ENCODE data around the gene CPD.

CPD gene

DNA sequence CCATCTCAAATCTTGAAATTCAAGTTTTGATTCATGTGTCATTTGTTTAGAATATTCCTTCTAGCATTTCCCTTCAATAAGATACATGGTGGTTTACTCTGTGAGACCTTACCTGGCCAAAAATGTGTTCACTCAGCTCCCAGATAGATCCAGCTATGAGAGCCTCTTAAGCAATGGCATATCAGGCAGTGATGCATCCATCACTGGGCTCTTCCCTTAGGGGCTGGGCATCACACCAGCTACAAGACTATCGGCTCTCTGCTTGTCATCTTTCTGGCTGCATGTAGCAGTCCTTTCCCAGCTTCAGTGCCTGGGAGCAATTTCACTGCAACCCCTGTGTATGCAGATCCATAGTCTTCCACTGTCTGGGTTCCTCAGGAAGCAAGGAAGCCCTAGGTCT, 139.1 kb downstream of the CPD start:
- no peak for DNase-seq (ENCODE audit: low read depth, low spot score)
- CTCF ChIA-PET, result interaction anchor here (1.1 kb wide), 1 partner anchor 8 kb away, joined by 3 read pairs; no protein-coding TSS in a partner anchor
- POLR2A ChIA-PET, result no interaction called here
- H3K4me3 ChIP-seq (ENCODE audit: low read depth, low read length), result no peak overlapping the region
- TF ChIP-seq, protein P1, sequence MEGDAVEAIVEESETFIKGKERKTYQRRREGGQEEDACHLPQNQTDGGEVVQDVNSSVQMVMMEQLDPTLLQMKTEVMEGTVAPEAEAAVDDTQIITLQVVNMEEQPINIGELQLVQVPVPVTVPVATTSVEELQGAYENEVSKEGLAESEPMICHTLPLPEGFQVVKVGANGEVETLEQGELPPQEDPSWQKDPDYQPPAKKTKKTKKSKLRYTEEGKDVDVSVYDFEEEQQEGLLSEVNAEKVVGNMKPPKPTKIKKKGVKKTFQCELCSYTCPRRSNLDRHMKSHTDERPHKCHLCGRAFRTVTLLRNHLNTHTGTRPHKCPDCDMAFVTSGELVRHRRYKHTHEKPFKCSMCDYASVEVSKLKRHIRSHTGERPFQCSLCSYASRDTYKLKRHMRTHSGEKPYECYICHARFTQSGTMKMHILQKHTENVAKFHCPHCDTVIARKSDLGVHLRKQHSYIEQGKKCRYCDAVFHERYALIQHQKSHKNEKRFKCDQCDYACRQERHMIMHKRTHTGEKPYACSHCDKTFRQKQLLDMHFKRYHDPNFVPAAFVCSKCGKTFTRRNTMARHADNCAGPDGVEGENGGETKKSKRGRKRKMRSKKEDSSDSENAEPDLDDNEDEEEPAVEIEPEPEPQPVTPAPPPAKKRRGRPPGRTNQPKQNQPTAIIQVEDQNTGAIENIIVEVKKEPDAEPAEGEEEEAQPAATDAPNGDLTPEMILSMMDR (IDR thresholded peaks at IDR 0.05; ENCODE audit: insufficient read depth, low read length, missing control alignments), result no peak

DNA sequence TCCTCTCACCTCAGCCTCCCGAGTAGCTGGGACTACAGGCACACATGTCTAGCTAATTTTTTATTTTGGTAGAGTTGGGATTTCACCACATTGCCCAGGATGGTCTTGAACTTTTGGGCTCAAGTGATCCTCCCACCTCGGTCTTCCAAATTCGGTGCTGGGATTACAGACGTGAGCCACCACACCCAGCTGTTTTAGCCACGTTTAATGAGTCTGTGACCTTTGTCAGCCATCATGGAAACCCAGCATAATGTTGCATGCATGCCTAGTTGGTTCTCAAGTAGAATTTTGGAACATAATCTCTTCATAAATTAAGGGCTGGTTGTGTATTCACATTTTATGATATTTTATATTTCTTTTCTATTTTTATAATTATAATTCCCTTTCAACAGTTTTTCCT, 140.4 kb downstream of the CPD start:
- POLR2A ChIA-PET, result no interaction called here
- DNase-seq (ENCODE audit: low read depth, low spot score), result no peak
- TF ChIP-seq, protein P1 (IDR thresholded peaks at IDR 0.05; ENCODE audit: insufficient read depth, low read length, missing control alignments), result no peak
- H3K4me3 ChIP-seq (ENCODE audit: low read depth, low read length), result no peak overlapping the region
- CTCF ChIA-PET, result interaction anchor here (1.1 to 2.1 kb wide), 3 partner anchors 9 to 190 kb away, joined by 3 to 8 read pairs (median 3); partner anchors contain the start of gene GOSR1

Data from AG04449 (cell line).